ENCODE measurements around the gene ADIPOQ. TPM values are rescaled to one million over a fixed set of nuclear protein-coding genes. Genes with fewer than 3 reads are reported as not detected.
"Not testable (repeated sequence)": the region's sequence is repeated elsewhere in the genome, so short reads cannot be mapped to it uniquely, and the experiment has no call there.

ADIPOQ gene
- polyA plus RNA-seq, 4 donors, result 0.03 TPM; not detected in 3

DNA sequence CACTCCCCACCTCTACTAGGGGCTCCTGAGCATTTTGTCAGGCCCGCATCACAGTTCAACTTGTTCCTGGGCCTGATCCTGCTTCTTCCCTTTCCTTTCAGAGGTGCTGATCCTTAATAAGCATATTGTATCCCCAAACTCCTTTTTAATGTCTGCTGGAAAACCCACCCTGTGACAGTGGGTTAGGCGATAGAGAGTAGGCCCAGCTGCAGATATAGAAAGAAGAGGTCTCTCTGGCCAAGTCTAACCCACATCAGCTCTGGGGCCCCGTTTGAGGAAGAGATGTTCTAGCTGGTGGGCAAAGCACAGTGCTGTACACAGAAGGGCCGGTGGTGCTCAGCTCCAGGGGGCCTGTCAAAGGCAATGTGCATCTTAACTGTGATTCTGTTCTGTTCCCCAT is 53.5 kb downstream of the ADIPOQ start:
- no peak for DNase-seq (ENCODE audit: low read depth in 4 of 4, low spot score in 2 of 4)

DNA sequence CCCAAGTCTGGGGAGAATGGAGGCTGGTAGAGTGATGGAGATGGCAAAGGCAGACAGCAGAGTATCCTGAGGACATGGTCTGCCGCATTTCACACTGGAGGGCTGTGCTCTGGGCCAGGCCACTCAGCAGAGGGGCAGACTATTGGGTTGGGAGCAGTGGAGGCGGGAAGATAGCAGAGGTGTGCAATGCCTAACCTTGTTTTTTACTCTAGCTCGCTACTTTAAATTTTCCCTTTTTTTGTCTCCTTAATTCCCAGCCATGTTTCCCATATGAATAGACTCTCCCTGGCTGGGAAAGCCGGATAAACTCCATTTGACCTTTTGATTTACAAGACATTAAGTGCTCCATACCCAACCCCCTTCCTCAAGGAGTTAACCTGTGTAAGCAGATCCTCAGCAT is 54.4 kb downstream of the ADIPOQ start:
- DNase-seq (ENCODE audit: low read depth in 4 of 4, low spot score in 2 of 4), result peak in 2 of 4 donors; percentile 39 to 50

DNA sequence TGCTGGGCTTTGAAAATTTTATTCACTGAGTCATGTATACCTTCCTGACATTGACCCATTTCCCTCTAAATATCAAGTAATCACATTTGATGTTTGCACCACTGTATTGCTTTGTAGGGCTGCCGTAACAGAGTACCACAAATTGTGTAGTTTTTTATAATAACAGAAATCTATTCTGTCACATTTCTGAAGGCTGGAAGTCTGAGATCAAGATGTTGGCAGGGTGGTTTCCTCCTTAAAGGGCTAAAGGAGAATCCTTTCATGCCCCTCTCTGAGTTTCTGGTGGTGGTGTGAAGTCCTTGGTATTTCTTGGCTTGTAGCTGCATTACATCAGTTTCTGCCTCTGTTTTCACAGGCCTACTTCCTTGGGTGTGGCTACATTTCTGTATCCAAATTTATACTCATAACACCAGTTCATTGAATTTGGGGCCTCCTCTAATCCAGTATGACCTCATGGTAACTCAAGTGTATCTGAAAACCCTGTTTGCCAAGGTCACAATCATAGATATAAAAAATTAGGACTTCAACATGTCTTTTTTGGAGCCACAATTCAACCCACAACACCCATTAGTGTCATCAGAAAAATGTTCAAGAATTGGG is 58.7 kb downstream of the ADIPOQ start:
- no peak for DNase-seq (ENCODE audit: low read depth in 4 of 4, low spot score in 2 of 4)

DNA sequence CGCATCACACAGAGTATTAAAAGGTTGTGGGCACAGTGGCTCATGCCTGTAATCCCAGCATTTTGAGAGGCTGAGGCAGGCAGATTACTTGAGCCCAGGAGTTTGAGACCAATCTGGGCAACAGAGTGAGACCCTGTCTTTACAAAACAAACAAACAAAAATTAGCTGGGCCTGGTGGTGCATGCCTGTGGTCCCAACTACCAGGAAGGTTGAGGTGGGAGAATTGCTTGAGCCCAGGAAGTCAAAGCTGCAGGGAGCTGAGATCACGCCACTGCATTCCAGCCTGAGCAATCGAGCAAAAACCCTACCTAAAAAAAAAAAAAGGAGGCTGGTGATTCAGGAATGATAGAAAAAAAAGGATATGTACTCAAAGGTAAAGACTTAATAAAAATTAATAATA is 59.6 kb downstream of the ADIPOQ start:
- no peak for DNase-seq (ENCODE audit: low read depth in 4 of 4, low spot score in 2 of 4)

DNA sequence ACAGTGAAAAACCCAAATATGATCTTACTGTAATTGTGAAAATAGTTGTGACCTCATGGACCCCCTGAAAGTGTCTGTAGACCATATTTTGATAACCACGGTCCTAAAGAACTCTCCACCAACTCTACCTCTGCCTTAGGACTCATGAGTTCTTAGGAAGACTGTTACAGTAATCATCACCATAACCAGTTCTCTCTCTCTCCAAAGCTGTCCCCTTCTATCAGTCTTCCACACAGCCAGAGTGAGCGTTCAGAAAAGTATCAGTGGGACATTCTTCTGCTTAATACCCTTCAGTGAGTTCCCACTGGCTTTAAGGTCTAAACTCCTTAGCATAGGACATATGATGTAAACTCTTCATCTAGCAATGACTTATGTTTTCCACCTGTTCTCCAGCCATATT is 60.2 kb downstream of the ADIPOQ start:
- DNase-seq (ENCODE audit: low read depth in 4 of 4, low spot score in 2 of 4), result no peak

DNA sequence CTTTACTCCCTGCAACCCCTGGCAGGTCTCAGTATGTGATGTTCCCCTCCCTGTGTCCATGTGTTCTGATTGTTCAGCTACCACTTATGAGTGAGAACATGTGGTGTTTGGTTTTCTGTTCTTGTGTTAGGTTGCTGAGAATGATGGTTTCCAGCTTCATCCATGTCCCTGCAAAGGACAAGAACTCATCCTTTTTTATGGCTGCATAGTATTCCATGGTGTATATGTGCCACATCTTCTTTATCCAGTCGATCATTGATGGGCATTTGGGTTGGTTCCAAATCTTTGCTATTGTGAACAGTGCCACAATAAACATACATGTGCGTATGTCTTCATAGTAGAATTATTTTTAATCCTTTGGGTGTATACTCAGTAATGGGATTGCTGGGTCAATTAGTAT is 61.2 kb downstream of the ADIPOQ start:
- not testable (repeated sequence) for DNase-seq (ENCODE audit: low read depth in 4 of 4, low spot score in 2 of 4)

DNA sequence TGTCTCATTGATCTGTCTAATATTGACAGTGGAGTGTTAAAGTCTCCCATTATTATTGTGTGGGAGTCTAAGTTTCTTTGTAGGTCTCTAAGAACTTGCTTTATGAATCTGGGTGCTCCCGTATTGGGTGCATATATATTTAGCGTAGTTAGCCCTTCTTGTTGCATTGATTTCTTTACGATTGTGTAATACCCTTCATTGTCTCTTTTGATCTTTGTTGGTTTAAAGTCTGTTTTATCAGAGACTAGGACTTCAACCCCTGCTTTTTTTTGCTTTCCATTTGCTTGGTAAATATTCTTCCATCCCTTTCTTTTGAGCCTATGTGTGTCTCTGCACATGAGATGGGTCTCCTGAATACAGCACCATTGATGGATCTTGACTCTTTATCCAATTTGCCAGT is 64.6 kb downstream of the ADIPOQ start:
- DNase-seq (ENCODE audit: low read depth in 4 of 4, low spot score in 2 of 4), result not testable (repeated sequence)

Other genes with a start within 250 kb of the ADIPOQ start
- 10 to 100 TPM in 1 of 4 donors, under 1 TPM in 3; 0.37 to 90.9 (median 0.51) TPM for gene AHSG, start 229.7 kb upstream of the ADIPOQ start, polyA plus RNA-seq (ENCODE audit: insufficient read length in 4 of 4)
- gene FETUB, start 202.3 kb upstream of the ADIPOQ start, polyA plus RNA-seq (ENCODE audit: insufficient read length in 4 of 4), result under 1 TPM in 3 of 4 donors, not detected in 1; 0.33 to 0.65 (median 0.48) TPM
- 1 to 10 TPM; 1.8 to 2.9 (median 2.2) TPM for gene HRG, start 176.7 kb upstream of the ADIPOQ start, polyA plus RNA-seq (ENCODE audit: insufficient read length in 4 of 4)
- gene KNG1, start 125.4 kb upstream of the ADIPOQ start, polyA plus RNA-seq (ENCODE audit: insufficient read length in 4 of 4), result 100 to 1,000 TPM; 109 to 220 (median 138) TPM
- gene EIF4A2, start 59.1 kb upstream of the ADIPOQ start, polyA plus RNA-seq (ENCODE audit: insufficient read length in 4 of 4), result 100 to 1,000 TPM; 735 to 959 (median 830) TPM
- 10 to 100 TPM; 47.2 to 60.5 (median 50.3) TPM for gene RFC4, start 36.2 kb upstream of the ADIPOQ start, polyA plus RNA-seq (ENCODE audit: insufficient read length in 4 of 4)
- gene ST6GAL1, start 87.8 kb downstream of the ADIPOQ start, polyA plus RNA-seq (ENCODE audit: insufficient read length in 4 of 4), result 10 to 100 TPM; 59.8 to 88.3 (median 72.0) TPM